C4-2B (cell line): ENCODE results near the gene PRPF4.
"Not testable (repeated sequence)": the region's sequence is repeated elsewhere in the genome, so short reads cannot be mapped to it uniquely, and the experiment has no call there.

ENCODE experiments used
- H3K27ac ChIP-seq: fragments of 450-650 bp; 2 replicates; pipeline ENCODE4 v1.5.1; 2017
- ZFX ChIP-seq: fragments of 450-650 bp; IDR thresholded peaks from 2 replicates; pipeline ENCODE4 v1.6.1; 2017
- TF ChIP-seq, protein P1 (sequence below): fragments of 450-650 bp; conservative IDR thresholded peaks from 2 replicates; pipeline ENCODE4 v1.5.1; 2017; ENCODE audit warnings: mild to moderate bottlenecking

PRPF4 gene

GRCh38 chr9:113275157-113276131 lies at the start of gene PRPF4, which contains the start of gene CDC26:
TSS of gene PRPF4 (plus strand) at chr9:113275658. CDS start at chr9:113275744, 86 bp downstream.
TSS of gene CDC26 (minus strand) at chr9:113275572. CDS start at chr9:113272507, 3,065 bp downstream.
- peak within 1 kb of the TSS; percentile 88 for H3K27ac ChIP-seq
- TF ChIP-seq ZFX = peak; percentile 50; the same call in 1 of the 2 replicates
- TF ChIP-seq, protein P1, sequence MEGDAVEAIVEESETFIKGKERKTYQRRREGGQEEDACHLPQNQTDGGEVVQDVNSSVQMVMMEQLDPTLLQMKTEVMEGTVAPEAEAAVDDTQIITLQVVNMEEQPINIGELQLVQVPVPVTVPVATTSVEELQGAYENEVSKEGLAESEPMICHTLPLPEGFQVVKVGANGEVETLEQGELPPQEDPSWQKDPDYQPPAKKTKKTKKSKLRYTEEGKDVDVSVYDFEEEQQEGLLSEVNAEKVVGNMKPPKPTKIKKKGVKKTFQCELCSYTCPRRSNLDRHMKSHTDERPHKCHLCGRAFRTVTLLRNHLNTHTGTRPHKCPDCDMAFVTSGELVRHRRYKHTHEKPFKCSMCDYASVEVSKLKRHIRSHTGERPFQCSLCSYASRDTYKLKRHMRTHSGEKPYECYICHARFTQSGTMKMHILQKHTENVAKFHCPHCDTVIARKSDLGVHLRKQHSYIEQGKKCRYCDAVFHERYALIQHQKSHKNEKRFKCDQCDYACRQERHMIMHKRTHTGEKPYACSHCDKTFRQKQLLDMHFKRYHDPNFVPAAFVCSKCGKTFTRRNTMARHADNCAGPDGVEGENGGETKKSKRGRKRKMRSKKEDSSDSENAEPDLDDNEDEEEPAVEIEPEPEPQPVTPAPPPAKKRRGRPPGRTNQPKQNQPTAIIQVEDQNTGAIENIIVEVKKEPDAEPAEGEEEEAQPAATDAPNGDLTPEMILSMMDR = no peak

- no peak for TF ChIP-seq ZFX
- TF ChIP-seq, protein P1 = no peak
- H3K27ac ChIP-seq = no peak overlapping the region
These were observed 48.0 kb upstream of the PRPF4 start for GRCh38 chr9:113227436-113227835.

- no peak overlapping the region for H3K27ac ChIP-seq
- TF ChIP-seq, protein P1 = no peak
- no peak for TF ChIP-seq ZFX
These were observed 47.3 kb upstream of the PRPF4 start for GRCh38 chr9:113228130-113228665.

DNA sequence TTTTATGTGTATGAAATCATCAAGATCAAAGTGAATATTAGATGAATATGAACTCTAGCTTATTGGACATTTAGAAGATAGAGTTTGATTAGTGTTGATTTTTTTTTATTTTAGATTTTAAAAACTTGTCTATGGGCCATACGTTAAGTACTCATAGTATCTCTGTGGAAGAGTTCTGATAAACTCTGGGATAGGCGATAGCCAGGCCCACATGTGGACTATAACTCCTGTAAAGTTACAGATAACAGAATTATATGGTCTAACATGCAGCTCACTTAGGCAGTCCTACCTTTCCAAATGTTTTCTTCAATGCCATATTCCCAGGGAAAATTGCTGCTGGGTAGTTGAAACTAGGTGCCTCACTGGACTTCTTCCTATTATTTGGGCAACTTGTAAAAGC lies 43.8 kb upstream of the PRPF4 start:
- H3K27ac ChIP-seq = no peak overlapping the region
- no peak for TF ChIP-seq ZFX
- TF ChIP-seq, protein P1 = no peak

GRCh38 chr9:113235701-113236255 lies 39.7 kb upstream of the PRPF4 start:
- H3K27ac ChIP-seq = not testable (repeated sequence)

DNA sequence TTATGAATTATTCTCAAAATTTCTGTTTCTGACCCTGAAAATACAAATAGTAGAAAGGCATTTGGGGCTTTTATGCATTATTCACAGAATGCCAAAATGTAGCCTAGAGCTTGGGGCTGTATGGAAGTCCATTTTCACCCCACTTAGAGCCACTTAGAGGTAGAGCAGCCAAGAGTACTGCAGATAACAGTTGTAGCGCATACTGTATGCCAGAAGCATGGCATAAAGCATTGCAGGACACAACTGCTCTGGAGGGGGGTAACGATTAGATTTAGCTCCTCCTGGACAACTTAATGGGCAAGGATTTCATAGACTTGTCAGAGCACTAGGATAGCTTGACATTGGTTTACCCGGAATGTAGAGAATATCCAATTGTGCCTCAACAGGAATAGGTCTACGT lies 38.4 kb upstream of the PRPF4 start:
- TF ChIP-seq, protein P1 = no peak
- TF ChIP-seq ZFX = no peak
- H3K27ac ChIP-seq = no peak overlapping the region

- no peak for TF ChIP-seq ZFX
- TF ChIP-seq, protein P1 = no peak
- H3K27ac ChIP-seq = no peak overlapping the region
These were observed 37.1 kb upstream of the PRPF4 start for GRCh38 chr9:113238202-113238858.
